Measurements from ENCODE around the gene TNRC18. TPM values are rescaled to one million over a fixed set of nuclear protein-coding genes. Genes with fewer than 3 reads are reported as not detected.

TNRC18 gene
- total RNA-seq, 2 donors from 2014 or later: 84.0 to 90.9 TPM

GRCh38 chr7:5430612-5430947 lies 6.9 kb upstream of the TNRC18 start:
- Histone ChIP-seq H3K9ac (ENCODE audit: low read depth in 2 of 2, low read length in 2 of 2) (peak overlapping the region in 1 of 2 donors; percentile 100), H3K27me3 (no peaks in the 10 kb centered on the region), H3K36me3 (no peaks in the 10 kb centered on the region), H3K27ac (no peak overlapping the region), H3K4me3 (no peak overlapping the region), H3K9me3 (no peaks in the 10 kb centered on the region), H3K4me1 (peaks cover 19% of the 10 kb centered on the region)
- TF ChIP-seq, protein P1, sequence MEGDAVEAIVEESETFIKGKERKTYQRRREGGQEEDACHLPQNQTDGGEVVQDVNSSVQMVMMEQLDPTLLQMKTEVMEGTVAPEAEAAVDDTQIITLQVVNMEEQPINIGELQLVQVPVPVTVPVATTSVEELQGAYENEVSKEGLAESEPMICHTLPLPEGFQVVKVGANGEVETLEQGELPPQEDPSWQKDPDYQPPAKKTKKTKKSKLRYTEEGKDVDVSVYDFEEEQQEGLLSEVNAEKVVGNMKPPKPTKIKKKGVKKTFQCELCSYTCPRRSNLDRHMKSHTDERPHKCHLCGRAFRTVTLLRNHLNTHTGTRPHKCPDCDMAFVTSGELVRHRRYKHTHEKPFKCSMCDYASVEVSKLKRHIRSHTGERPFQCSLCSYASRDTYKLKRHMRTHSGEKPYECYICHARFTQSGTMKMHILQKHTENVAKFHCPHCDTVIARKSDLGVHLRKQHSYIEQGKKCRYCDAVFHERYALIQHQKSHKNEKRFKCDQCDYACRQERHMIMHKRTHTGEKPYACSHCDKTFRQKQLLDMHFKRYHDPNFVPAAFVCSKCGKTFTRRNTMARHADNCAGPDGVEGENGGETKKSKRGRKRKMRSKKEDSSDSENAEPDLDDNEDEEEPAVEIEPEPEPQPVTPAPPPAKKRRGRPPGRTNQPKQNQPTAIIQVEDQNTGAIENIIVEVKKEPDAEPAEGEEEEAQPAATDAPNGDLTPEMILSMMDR (IDR thresholded peaks at IDR 0.05): no peak
- no peak for DNase-seq
- intact Hi-C loops (cut with DNase I): no loop called here

GRCh38 chr7:5429857-5430611 lies 6.4 kb upstream of the TNRC18 start:
- Histone ChIP-seq H3K27me3 (no peaks in the 10 kb centered on the region), H3K9ac (ENCODE audit: low read depth in 2 of 2, low read length in 2 of 2) (peak overlapping the region; percentile 72 to 100), H3K27ac (peak overlapping the region; percentile 96), H3K9me3 (no peaks in the 10 kb centered on the region), H3K4me1 (peaks cover 19% of the 10 kb centered on the region), H3K36me3 (no peaks in the 10 kb centered on the region), H3K4me3 (peak overlapping the region; percentile 62)
- intact Hi-C loops (cut with DNase I): no loop called here
- peak; percentile 66 for DNase-seq
- TF ChIP-seq, protein P1 (IDR thresholded peaks at IDR 0.05): no peak

DNA sequence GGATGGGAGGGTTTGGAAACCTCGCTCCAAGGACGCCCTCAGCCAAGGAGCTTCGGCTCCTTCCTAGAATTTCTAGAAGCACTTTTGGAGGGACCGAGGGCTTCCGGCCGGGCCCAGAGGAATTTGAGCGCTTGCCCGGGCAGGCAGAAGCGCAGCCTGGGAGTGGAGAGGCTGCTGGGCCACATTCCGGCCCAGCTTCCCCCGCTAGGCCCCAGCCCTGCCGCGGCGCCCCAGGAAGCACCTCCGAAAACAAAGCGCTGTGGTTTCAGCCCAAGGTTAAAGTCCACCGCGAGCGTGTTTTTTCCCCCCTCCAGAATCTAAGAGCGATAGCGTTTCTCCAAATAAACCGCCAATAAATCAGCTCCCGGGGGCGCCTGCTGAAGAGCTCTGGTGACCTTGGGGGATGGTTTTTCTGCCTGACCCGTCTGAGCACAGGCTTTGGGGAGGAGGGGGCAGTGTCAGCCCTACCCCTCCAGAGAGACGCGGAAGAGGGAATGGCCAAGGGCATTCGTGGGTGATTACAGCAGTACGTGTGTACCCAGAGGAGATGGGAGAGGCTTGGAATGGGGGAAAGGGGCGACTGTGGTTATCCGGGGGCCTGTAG lies 5.7 kb upstream of the TNRC18 start:
- Histone ChIP-seq H3K27ac (peak overlapping the region; percentile 96), H3K36me3 (no peaks in the 10 kb centered on the region), H3K4me1 (peaks cover 19% of the 10 kb centered on the region), H3K4me3 (peak overlapping the region; percentile 62), H3K9ac (ENCODE audit: low read depth in 2 of 2, low read length in 2 of 2) (peak overlapping the region; percentile 72 to 100), H3K9me3 (no peaks in the 10 kb centered on the region), H3K27me3 (no peaks in the 10 kb centered on the region)
- TF ChIP-seq, protein P1 (IDR thresholded peaks at IDR 0.05): no peak
- intact Hi-C loops (cut with DNase I): no loop called here
- DNase-seq: peak; percentile 77

- Histone ChIP-seq H3K9me3 (no peaks in the 10 kb centered on the region), H3K4me3 (peak overlapping the region; percentile 62), H3K4me1 (peaks cover 19% of the 10 kb centered on the region), H3K36me3 (no peaks in the 10 kb centered on the region), H3K27me3 (no peaks in the 10 kb centered on the region), H3K27ac (peak overlapping the region; percentile 96), H3K9ac (ENCODE audit: low read depth in 2 of 2, low read length in 2 of 2) (peak overlapping the region; percentile 95 to 100)
- TF ChIP-seq, protein P1 (IDR thresholded peaks at IDR 0.05): no peak
- peak; percentile 77 for DNase-seq
- intact Hi-C loops (cut with DNase I): no loop called here
Measured at GRCh38 chr7:5428478-5429252, 5.0 kb upstream of the TNRC18 start.

DNA sequence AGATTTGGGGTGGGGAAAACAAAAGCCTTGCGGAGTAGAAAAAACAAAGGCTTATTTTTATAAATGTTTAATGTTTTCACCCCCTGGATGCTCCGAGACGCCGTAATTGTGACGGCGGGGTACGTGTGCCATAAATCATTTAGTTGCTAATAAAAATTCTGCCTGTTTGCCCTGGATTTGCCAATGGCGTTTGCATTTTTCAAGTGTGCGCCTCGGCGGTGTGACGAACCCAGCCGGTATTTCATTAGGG lies 2.5 kb upstream of the TNRC18 start:
- Histone ChIP-seq H3K4me1 (peaks cover 19% of the 10 kb centered on the region), H3K27ac (peak overlapping the region; percentile 96), H3K27me3 (no peaks in the 10 kb centered on the region), H3K4me3 (peak overlapping the region; percentile 62), H3K9ac (ENCODE audit: low read depth in 2 of 2, low read length in 2 of 2) (peak overlapping the region; percentile 95 to 100), H3K36me3 (no peaks in the 10 kb centered on the region), H3K9me3 (no peaks in the 10 kb centered on the region)
- intact Hi-C loops (cut with DNase I): no loop called here
- TF ChIP-seq, protein P1 (IDR thresholded peaks at IDR 0.05): no peak
- DNase-seq: no peak
